Subcutaneous abdominal adipose tissue (tissue), 5 donors: ENCODE measurements around the gene TECPR1.

ENCODE experiments used
- H3K27ac ChIP-seq: one replicate; pipeline ENCODE4 v1.7.0; 2013; ENCODE audit warnings: low read depth, mild to moderate bottlenecking, inconsistent platforms, low read length, moderate library complexity
- H3K27me3 ChIP-seq, 5 donors: one replicate each; pipeline ENCODE4 v1.7.0; 2013; ENCODE audit warnings: low read length in 5 of 5, inconsistent platforms in 1 of 5; ENCODE audit not compliant: control insufficient read depth in 5 of 5, insufficient read depth in 4 of 5
- H3K36me3 ChIP-seq, 5 donors: one replicate each; pipeline ENCODE4 v1.7.0; 2013; ENCODE audit warnings: low read length in 5 of 5; ENCODE audit not compliant: control insufficient read depth in 5 of 5, insufficient read depth in 5 of 5
- H3K4me1 ChIP-seq, 5 donors: one replicate each; pipeline ENCODE4 v1.7.0; 2013; ENCODE audit warnings: low read length in 5 of 5, mild to moderate bottlenecking in 3 of 5, moderate library complexity in 1 of 5; ENCODE audit not compliant: control insufficient read depth in 5 of 5, insufficient read depth in 5 of 5
- H3K4me3 ChIP-seq, 5 donors: one replicate each; pipeline ENCODE4 v1.7.0; 2013; ENCODE audit warnings: low read length in 5 of 5, low read depth in 1 of 5
- H3K9ac ChIP-seq, 5 donors: one replicate each; pipeline ENCODE4 v1.7.0; 2013; ENCODE audit warnings: low read length in 5 of 5, mild to moderate bottlenecking in 4 of 5, moderate library complexity in 3 of 5
- H3K9me3 ChIP-seq, 5 donors: one replicate each; pipeline ENCODE4 v1.7.0; 2013; ENCODE audit warnings: low read length in 5 of 5; ENCODE audit not compliant: control insufficient read depth in 5 of 5
- donor health status: healthy.
- donor health status: healthy.
- donor health status: healthy.
- donor health status: healthy.
- donor health status: healthy.

TECPR1 gene

GRCh38 chr7:98267303-98267702 is 15.3 kb upstream of the TECPR1 start:
- no peak overlapping the region for H3K27ac ChIP-seq
- no peak overlapping the region for H3K4me3 ChIP-seq
- H3K36me3 ChIP-seq, result peaks cover 0 to 2% (median 0%) of the 10 kb centered on the region in 5 donors
- H3K4me1 ChIP-seq, result no peaks in the 10 kb centered on the region
- H3K9ac ChIP-seq, result no peak overlapping the region
- no peaks in the 10 kb centered on the region for H3K27me3 ChIP-seq
- H3K9me3 ChIP-seq, result no peaks in the 10 kb centered on the region

- Histone ChIP-seq H3K4me1 (no peaks in the 10 kb centered on the region), H3K9me3 (no peaks in the 10 kb centered on the region), H3K36me3 (peaks cover 0 to 2% (median 0%) of the 10 kb centered on the region in 5 donors), H3K27ac (no peak overlapping the region), H3K4me3 (no peak overlapping the region), H3K27me3 (no peaks in the 10 kb centered on the region), H3K9ac (no peak overlapping the region)
Observed at GRCh38 chr7:98266840-98267239, 14.8 kb upstream of the TECPR1 start.

GRCh38 chr7:98265841-98266271 is 13.8 kb upstream of the TECPR1 start:
- Histone ChIP-seq H3K9ac (peak overlapping the region in 1 of 5 donors; percentile 25), H3K27me3 (no peaks in the 10 kb centered on the region), H3K4me1 (no peaks in the 10 kb centered on the region), H3K9me3 (no peaks in the 10 kb centered on the region), H3K27ac (no peak overlapping the region), H3K36me3 (peaks cover 0 to 11% (median 7%) of the 10 kb centered on the region in 5 donors), H3K4me3 (no peak overlapping the region)

- Histone ChIP-seq H3K9me3 (no peaks in the 10 kb centered on the region), H3K27ac (no peak overlapping the region), H3K9ac (no peak overlapping the region), H3K4me3 (no peak overlapping the region), H3K4me1 (peaks cover 0 to 8% (median 7%) of the 10 kb centered on the region in 5 donors), H3K36me3 (peaks cover 0 to 26% (median 18%) of the 10 kb centered on the region in 5 donors), H3K27me3 (no peaks in the 10 kb centered on the region)
Observed at GRCh38 chr7:98257701-98258100, 5.7 kb upstream of the TECPR1 start.

- H3K9ac ChIP-seq, result no peak overlapping the region
- no peaks in the 10 kb centered on the region for H3K9me3 ChIP-seq
- H3K36me3 ChIP-seq, result peaks cover 0 to 22% (median 15%) of the 10 kb centered on the region in 5 donors
- peaks cover 2 to 18% (median 14%) of the 10 kb centered on the region in 5 donors for H3K4me1 ChIP-seq
- no peak overlapping the region for H3K27ac ChIP-seq
- H3K27me3 ChIP-seq, result no peaks in the 10 kb centered on the region
- no peak overlapping the region for H3K4me3 ChIP-seq
Observed at GRCh38 chr7:98256431-98256830, 4.4 kb upstream of the TECPR1 start.

- peaks cover 2 to 31% (median 25%) of the 10 kb centered on the region in 5 donors for H3K4me1 ChIP-seq
- no peak overlapping the region for H3K27ac ChIP-seq
- no peak overlapping the region for H3K4me3 ChIP-seq
- peaks cover 0 to 15% (median 9%) of the 10 kb centered on the region in 5 donors for H3K36me3 ChIP-seq
- H3K9ac ChIP-seq, result no peak overlapping the region
- H3K27me3 ChIP-seq, result no peaks in the 10 kb centered on the region
- H3K9me3 ChIP-seq, result no peaks in the 10 kb centered on the region
Observed at GRCh38 chr7:98254951-98255610, 3.0 kb upstream of the TECPR1 start.

GRCh38 chr7:98254516-98254915 is 2.5 kb upstream of the TECPR1 start:
- Histone ChIP-seq H3K27me3 (no peaks in the 10 kb centered on the region), H3K4me3 (no peak overlapping the region), H3K9ac (no peak overlapping the region), H3K9me3 (no peaks in the 10 kb centered on the region), H3K27ac (no peak overlapping the region), H3K4me1 (peaks cover 2 to 36% (median 27%) of the 10 kb centered on the region in 5 donors), H3K36me3 (peaks cover 0 to 15% (median 9%) of the 10 kb centered on the region in 5 donors)

GRCh38 chr7:98252425-98253054 is 508 bp upstream of the TECPR1 start:
- H3K36me3 ChIP-seq, result peaks cover 0 to 13% (median 7%) of the 10 kb centered on the region in 5 donors
- peak overlapping the region; percentile 76 for H3K27ac ChIP-seq
- H3K4me3 ChIP-seq, result peak overlapping the region; percentile 84 to 98 (median 94)
- no peaks in the 10 kb centered on the region for H3K9me3 ChIP-seq
- H3K4me1 ChIP-seq, result peaks cover 2 to 52% (median 34%) of the 10 kb centered on the region in 5 donors
- H3K9ac ChIP-seq, result peak overlapping the region in 4 of 5 donors; percentile 36 to 75 (median 68)
- H3K27me3 ChIP-seq, result no peaks in the 10 kb centered on the region

- peak overlapping the region; percentile 76 for H3K27ac ChIP-seq
- H3K36me3 ChIP-seq, result peaks cover 0 to 3% (median 0%) of the 10 kb centered on the region in 5 donors
- H3K9ac ChIP-seq, result peak overlapping the region in 4 of 5 donors; percentile 63 to 89 (median 80)
- H3K4me1 ChIP-seq, result peaks cover 2 to 54% (median 34%) of the 10 kb centered on the region in 5 donors
- no peaks in the 10 kb centered on the region for H3K27me3 ChIP-seq
- no peaks in the 10 kb centered on the region for H3K9me3 ChIP-seq
- peak overlapping the region; percentile 69 to 98 (median 94) for H3K4me3 ChIP-seq
Observed at GRCh38 chr7:98251231-98251600, 816 bp downstream of the TECPR1 start.

- peaks cover 2 to 58% (median 34%) of the 10 kb centered on the region in 5 donors for H3K4me1 ChIP-seq
- peaks cover 0 to 3% (median 0%) of the 10 kb centered on the region in 5 donors for H3K36me3 ChIP-seq
- H3K27ac ChIP-seq, result peak overlapping the region; percentile 66
- peak overlapping the region in 4 of 5 donors; percentile 69 to 98 (median 92) for H3K4me3 ChIP-seq
- peak overlapping the region in 3 of 5 donors; percentile 35 to 89 (median 87) for H3K9ac ChIP-seq
- no peaks in the 10 kb centered on the region for H3K9me3 ChIP-seq
- H3K27me3 ChIP-seq, result no peaks in the 10 kb centered on the region
Observed at GRCh38 chr7:98250789-98251188, 1.2 kb downstream of the TECPR1 start.
